GM04504 (cell line): ENCODE measurements around the gene WDR7.

Source experiments
- DNase-seq: peaks from one replicate; pipeline ENCODE4 v3.0.0-alpha.2; 2012; ENCODE audit warnings: low read depth

WDR7 gene

GRCh38 chr18:57078614-57079013 is 427.5 kb downstream of the WDR7 start:
- DNase-seq: no peak

GRCh38 chr18:57080479-57080878 is 429.3 kb downstream of the WDR7 start:
- DNase-seq: no peak

GRCh38 chr18:57081899-57082298 is 430.7 kb downstream of the WDR7 start:
- no peak for DNase-seq

- no peak for DNase-seq
Observed at GRCh38 chr18:57083485-57083884, 432.3 kb downstream of the WDR7 start.

- no peak for DNase-seq
Observed at GRCh38 chr18:57084331-57085271, 433.4 kb downstream of the WDR7 start.

GRCh38 chr18:57085371-57085770 is 434.2 kb downstream of the WDR7 start:
- no peak for DNase-seq

- no peak for DNase-seq
Observed at GRCh38 chr18:57086163-57086562, 435.0 kb downstream of the WDR7 start.
